Activated CD4-positive, alpha-beta T cell treated with anti-CD3 and anti-CD28 coated beads, Interleukin-2, amount 50 U/mL, for 4 hours (primary cell): Measurements from ENCODE around the gene CDC42SE2.

Experiments used
- DNase-seq, 2 experiments: peaks; one replicate each; pipeline ENCODE4 v3.0.0-alpha.2; 2020

The CDC42SE2 gene

GRCh38 chr5:131371835-131372234 is 108.0 kb downstream of the CDC42SE2 start:
- no peak for DNase-seq

DNA sequence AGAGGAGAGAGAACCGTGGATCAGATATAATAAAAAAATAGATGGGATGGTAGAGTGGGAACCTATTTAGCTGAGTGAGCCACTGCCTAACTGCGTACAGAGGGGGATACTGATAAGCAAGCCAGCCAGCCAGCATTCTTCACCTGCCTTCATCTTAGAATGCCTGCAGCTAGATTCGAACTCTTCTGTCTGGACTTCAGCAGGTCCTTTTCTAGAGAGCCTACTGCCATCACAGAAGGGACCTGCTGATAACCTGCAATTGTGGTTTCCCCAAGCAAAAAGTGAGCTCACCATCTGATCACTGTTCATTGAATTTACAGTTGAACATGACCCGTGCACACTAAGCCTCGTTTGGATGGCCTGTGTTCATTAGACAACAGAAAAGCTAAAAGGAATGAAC is 109.4 kb downstream of the CDC42SE2 start:
- no peak for DNase-seq

GRCh38 chr5:131375351-131375750 is 111.5 kb downstream of the CDC42SE2 start:
- no peak for DNase-seq

GRCh38 chr5:131377346-131377745 is 113.5 kb downstream of the CDC42SE2 start:
- DNase-seq, result no peak

- DNase-seq, result no peak
Measured at GRCh38 chr5:131377785-131378325, 114.0 kb downstream of the CDC42SE2 start.

GRCh38 chr5:131378721-131379541 is 115.1 kb downstream of the CDC42SE2 start:
- no peak for DNase-seq

DNA sequence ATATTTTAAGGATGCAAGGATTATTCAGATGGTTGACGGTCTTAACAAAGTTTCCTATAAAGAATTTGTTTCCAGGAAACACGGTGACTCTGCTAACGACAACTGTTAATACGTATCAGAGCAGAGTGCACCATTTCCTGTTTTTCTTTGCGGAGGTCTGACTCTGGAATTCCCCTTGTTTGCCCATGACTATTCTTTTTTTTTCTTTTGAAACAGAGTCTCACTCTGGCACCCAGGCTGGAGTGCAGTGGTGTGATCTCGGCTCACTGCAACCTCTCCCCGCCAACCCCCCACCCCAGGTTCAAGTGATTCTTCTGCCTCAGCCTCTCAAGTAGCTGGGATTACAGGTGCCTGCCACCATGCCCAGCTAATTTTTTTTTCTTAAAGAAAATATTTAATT is 115.9 kb downstream of the CDC42SE2 start:
- DNase-seq, result peak; percentile 64 to 72

DNA sequence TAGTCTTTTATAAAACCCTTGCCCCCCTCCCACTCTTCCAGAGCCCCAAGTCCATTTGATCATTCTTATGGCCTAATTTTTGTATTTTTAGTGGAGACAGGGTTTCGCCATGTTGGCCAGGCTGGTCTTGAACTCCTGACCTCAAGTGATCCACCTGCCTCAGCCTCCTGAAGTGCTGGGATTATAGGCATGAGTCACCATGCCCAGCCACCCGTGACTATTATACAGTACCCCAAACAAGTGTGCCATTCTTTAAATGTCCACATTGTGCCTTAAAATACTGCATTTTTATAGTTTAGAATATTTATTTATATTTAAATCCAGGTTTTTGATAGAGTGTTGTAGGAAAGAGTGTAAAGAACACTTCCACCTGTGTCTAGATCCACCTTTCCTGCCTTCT is 116.4 kb downstream of the CDC42SE2 start:
- DNase-seq, result peak in 1 of 2 experiments; percentile 23

DNA sequence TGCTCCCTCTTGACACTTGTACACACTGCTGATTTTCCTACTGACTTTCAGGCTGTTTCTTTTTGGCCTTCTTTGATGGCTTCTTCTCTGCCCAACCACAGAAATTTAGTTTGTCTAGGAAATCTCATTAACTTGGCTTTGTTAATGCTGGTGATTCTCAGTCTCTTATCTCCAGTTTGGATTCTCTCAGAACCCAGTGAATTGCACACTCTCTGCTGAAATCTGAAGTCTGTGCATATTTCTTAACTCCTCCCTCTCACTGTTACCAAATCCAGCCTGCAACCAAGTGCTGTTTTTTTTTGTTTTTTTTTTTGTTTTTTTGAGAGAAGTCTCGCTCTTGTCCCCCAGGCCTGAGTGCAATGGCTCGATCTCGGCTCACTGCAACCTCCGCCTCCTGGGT is 117.2 kb downstream of the CDC42SE2 start:
- no peak for DNase-seq

- DNase-seq, result no peak
Measured at GRCh38 chr5:131381777-131382176, 117.9 kb downstream of the CDC42SE2 start.

- DNase-seq, result peak; percentile 39
Measured at GRCh38 chr5:131382407-131383395, 118.8 kb downstream of the CDC42SE2 start.

DNA sequence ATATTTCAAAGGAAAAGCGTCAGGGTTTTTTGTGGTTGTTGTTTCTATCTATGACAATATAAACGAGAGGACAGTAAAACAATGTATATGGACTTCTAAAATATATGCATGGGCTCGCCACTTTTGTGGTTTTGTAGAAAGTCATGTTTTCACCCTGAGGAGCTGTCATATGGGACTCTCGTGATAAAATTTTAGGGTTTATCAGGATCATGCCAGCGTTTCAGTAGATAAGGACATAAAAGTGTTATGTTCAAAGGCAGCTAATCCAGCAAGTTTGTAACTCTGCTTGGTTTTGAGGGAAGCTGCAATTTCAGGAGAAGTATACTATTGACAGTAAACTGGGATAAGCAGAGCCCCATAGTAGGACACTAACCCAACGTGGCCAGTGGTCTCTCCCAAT is 120.3 kb downstream of the CDC42SE2 start:
- DNase-seq, result no peak

DNA sequence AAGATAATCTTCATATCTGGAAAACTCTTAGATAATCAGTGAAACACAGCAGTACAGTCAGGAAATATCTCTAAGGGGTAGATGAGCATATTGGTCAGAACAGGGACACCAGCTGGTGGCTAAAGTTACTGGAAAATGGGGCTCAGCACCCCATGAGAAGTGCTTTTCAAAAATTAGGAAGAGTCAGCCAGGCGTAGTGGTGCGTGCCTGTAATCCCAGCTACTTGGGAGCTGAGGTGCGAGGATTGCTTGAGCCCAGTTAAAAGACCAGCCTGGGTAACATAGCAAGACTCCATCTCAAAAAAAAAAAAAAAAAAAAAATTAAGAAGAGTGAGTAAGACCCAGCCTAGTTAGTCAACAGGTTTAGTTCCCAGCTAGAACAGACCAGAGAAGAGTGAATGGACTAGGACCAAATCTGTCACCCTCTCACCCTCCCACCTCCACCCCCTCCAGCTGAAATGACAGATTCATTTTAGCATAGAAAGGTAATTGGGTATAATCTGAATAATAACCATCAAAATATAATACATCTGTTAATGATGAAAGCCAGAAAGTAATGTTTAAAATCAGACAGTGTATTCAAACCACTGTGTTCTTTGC is 120.9 kb downstream of the CDC42SE2 start:
- peak; percentile 45 to 53 for DNase-seq

- no peak for DNase-seq
Measured at GRCh38 chr5:131386124-131386523, 122.3 kb downstream of the CDC42SE2 start.

GRCh38 chr5:131386779-131387178 is 122.9 kb downstream of the CDC42SE2 start:
- DNase-seq, result no peak

DNA sequence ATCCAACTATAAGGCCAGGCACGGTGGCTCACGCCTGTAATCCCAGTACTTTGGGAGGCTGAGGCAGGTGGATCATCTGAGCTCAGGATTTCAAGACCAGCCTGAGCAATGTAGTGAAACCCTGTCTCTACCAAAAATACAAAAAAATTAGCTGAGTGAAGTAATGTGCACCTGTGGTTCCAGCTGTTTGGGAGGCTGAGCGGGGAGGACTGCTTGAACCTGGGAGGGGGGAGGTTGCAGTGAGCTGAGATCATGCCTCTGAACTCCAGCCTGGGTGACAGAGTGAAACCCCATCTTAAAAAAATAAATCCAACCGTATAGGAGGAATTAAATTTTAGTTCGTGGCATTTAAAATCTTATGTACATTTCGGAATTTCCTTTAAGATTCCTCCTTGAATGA is 123.4 kb downstream of the CDC42SE2 start:
- DNase-seq, result no peak

DNA sequence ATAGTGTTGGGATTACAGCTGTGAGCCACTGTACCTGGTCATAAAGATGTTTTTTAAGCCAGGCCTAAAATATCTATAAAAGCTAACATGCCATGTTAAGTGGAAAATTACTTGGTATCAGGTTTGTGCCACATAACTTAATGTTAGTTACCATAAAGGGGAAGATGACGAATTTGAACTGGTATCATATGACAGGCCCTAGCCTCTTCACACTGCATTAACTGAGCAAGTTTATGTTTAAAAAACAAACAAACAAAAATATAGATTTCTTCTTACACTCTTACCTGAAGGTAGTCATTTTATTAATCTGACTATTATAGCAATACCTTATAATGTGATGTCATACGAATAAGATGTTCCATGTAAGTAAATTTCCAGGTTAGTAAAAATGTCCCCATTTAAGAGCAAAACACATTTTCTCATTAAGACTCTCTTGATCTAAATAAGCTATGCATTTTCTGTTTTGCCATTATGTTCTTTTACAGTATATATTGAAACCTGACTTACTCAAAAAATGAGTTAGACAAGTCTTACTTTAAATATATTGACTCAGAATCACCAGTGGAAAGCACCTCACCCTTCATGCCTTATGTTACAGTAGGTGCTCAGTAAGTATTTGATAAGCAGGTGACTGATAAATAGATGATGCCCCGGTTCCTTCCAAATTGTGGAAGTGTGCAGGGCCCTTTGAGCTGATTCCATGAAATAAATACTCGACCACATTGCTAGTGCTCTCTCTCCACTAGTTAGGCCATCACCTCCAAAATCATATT is 125.4 kb downstream of the CDC42SE2 start:
- no peak for DNase-seq

GRCh38 chr5:131389869-131390265 is 126.0 kb downstream of the CDC42SE2 start:
- DNase-seq, result no peak

GRCh38 chr5:131392466-131393095 is 128.7 kb downstream of the CDC42SE2 start:
- no peak for DNase-seq

DNA sequence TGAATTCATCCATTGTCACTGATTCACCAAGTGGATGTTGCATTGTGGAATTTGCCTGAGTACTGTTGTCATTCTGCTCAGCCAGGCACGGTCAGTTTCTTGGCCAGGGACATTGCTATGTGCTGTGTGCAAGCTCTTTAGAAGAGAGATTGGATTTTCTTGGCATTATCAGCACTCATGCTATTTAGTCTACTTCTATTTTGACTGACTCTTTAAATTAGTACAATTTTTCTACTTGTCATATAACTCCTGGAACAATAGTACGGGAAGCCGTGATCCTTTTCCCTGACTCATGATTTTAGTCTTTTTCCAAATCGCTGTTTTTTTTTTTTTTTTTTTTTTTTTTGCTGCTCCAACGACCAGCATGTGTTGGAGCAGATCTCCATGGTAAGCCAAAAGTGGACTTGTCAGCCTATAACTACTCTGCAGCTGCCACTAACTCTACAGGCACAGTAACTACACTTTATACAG is 129.7 kb downstream of the CDC42SE2 start:
- no peak for DNase-seq

DNA sequence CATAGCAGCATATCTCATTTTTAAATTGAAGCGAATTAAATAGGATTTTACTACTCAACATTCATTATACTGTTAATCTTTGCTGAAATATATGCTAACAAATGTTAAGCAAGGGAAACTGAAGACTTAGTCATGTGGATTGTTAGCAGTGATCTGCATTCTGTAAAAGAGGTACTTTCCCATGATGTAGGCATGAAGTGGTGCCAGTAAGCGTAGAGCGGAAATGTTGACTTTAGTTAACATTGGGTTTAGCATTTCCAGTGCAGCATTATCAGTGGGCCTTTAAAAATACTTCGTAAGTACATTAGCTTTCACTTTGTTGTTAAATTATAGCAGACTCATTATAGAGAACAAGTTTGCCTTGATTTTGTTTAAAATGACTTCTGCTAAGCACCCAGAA is 130.3 kb downstream of the CDC42SE2 start:
- DNase-seq, result peak; percentile 30 to 35

DNA sequence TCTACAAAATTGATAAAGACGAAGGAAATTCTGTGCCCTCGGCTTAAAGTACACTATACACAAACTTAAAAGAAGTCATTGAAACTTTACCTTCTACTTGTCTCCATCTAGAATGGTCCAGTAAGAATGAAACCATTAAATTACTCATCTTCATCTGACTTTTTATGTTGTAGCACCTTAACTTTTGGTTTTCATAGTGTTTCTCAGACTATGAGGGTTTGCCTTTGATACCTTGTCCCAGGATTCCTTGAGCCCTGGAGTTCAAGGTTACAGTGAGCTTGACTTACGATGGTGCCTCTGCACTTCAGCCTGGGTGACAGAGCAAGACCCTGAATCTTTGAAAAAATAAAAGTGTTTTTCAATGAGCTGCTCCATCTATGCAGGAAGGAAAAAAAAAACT is 132.2 kb downstream of the CDC42SE2 start:
- DNase-seq, result no peak
